ENCODE measurements around the gene PLEKHJ1. TPM values are rescaled to one million over a fixed set of nuclear protein-coding genes. Genes with fewer than 3 reads are reported as not detected.

The PLEKHJ1 gene
- polyA plus RNA-seq, 4 donors = 118 to 307 (median 278) TPM

DNA sequence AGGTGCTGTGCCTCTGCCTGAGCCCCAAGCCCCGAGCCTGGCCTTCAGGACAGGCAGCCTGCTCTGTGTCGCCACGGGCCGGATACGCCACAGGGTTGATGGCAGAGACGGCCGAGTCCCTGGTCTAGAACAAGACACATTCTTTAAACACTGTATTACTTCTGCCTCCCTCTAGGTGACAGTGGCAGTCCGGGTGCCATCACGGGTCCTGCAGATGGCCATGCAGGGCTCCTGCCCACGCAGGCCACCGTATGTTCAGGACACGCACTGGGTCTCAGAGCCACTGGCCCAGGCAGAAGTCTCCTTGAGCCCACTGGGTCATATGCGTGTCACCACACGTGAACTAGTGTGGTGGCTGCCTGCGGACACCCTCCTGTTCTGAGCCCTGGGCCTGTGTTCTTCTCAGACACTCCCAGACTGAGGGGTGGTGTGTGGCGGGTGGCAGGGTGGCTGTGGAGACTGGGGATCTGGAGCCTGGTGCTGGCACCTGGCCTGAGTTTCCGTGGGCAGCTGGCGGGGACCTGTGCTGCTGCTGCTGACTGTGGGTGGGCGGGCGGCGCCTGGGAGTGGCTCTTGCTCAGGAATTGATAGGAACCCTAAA, 4.4 kb downstream of the PLEKHJ1 start:
- Histone ChIP-seq H3K27ac (ENCODE audit: low read depth in 1 of 3, low read length in 2 of 3) (peak overlapping the region in 1 of 3 donors; percentile 40), H3K9me3 (ENCODE audit: control insufficient read depth in 2 of 2, insufficient read depth in 1 of 2, low read depth in 1 of 2, low read length in 1 of 2) (no peaks in the 10 kb centered on the region), H3K4me3 (ENCODE audit: low read depth in 1 of 3, low read length in 3 of 3) (no peak overlapping the region), H3K27me3 (ENCODE audit: control insufficient read depth in 3 of 3, insufficient read depth in 3 of 3, low read length in 3 of 3) (no peaks in the 10 kb centered on the region), H3K4me1 (ENCODE audit: control insufficient read depth in 3 of 3, insufficient read depth in 2 of 3, low read depth in 1 of 3, low read length in 2 of 3) (peaks cover 0 to 28% (median 0%) of the 10 kb centered on the region in 3 donors), H3K36me3 (ENCODE audit: control insufficient read depth in 3 of 3, insufficient read depth in 2 of 3, low read depth in 1 of 3, low read length in 3 of 3) (peaks cover 15 to 82% (median 28%) of the 10 kb centered on the region in 3 donors)
- no peak for FAIRE-seq
- DNase-seq = no peak
- 55 to 73% (median 60%) methylated on average over 19 to 21 of the region's 21 CpGs for WGBS, 3 donors

DNA sequence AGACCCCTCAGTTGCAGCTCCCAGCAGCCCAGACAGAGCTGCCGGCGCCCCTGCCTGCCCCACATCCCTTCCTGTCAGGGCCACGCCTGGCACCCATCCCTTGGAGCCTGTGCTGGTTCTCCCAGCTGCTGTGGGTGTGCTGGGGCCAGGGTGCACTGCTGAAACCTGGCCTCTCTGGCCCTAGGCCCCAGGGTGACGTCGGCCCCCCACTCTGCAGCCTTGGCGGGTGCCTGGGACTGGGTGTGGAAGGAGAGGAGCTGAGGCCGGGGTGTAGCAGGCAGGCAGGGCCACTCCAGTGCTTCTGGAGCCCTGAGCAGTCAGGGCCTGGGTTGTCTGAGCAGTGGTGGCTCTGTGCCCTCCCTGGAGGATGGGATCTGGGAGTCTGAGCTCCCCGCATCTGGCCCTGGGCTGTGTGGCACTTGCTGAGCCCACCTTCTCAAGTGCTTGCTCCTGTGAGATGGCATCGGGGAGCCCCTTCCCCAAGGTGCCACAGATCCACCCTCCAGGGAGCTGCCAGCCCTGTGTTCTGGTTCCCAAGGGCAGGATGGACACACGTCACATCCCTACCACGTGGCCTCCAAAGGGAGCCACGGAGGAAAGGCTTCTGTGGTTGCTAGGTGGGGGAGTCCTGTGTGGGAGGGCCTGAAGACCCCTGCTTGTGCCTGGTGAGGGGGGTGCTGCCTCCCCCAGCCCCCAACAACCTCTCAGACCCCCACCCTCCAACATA, 5.2 kb downstream of the PLEKHJ1 start:
- Histone ChIP-seq H3K27me3 (ENCODE audit: control insufficient read depth in 3 of 3, insufficient read depth in 3 of 3, low read length in 3 of 3) (no peaks in the 10 kb centered on the region), H3K27ac (ENCODE audit: low read depth in 1 of 3, low read length in 2 of 3) (peak overlapping the region in 2 of 3 donors; percentile 26 to 47), H3K36me3 (ENCODE audit: control insufficient read depth in 3 of 3, insufficient read depth in 2 of 3, low read depth in 1 of 3, low read length in 3 of 3) (peaks cover 15 to 89% (median 33%) of the 10 kb centered on the region in 3 donors), H3K4me1 (ENCODE audit: control insufficient read depth in 3 of 3, insufficient read depth in 2 of 3, low read depth in 1 of 3, low read length in 2 of 3) (peaks cover 0 to 28% (median 0%) of the 10 kb centered on the region in 3 donors), H3K4me3 (ENCODE audit: low read depth in 1 of 3, low read length in 3 of 3) (no peak overlapping the region), H3K9me3 (ENCODE audit: control insufficient read depth in 2 of 2, insufficient read depth in 1 of 2, low read depth in 1 of 2, low read length in 1 of 2) (no peaks in the 10 kb centered on the region)
- DNase-seq (peak in 1 of 2 donors; percentile 58), FAIRE-seq (no peak)
- WGBS, 3 donors = 26 to 61% (median 38%) methylated on average over 11 to 12 of the region's 12 CpGs

DNA sequence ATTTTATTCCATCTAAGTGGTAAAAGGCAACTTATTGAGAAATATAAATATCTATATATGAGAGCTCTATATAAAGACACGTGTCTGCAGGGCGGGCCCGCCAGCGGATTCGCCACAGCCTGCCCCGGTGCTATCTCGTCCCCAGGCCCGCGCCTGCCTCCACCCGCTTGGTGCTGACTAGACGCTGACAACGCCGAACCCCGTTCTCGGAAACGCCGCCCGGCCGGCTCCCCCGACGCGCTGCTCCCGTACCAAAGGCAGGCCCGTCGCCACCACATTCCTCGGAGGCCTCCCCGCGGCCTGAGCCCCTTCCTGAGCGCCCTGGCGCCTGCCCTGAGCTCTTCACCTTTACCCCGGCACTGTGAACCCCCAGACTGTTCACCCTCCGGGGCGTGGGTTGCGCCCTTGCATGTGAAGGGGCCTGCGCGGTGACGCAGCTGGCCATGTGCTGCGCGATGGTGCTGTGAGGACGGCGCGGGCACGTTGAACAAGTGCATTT, 6.0 kb downstream of the PLEKHJ1 start:
- 91 to 94% (median 93%) methylated on average over 39 to 43 of the region's 43 CpGs for WGBS, 3 donors
- Histone ChIP-seq H3K9me3 (ENCODE audit: control insufficient read depth in 2 of 2, insufficient read depth in 1 of 2, low read depth in 1 of 2, low read length in 1 of 2) (no peaks in the 10 kb centered on the region), H3K27ac (ENCODE audit: low read depth in 1 of 3, low read length in 2 of 3) (no peak overlapping the region), H3K36me3 (ENCODE audit: control insufficient read depth in 3 of 3, insufficient read depth in 2 of 3, low read depth in 1 of 3, low read length in 3 of 3) (peaks cover 15 to 97% (median 39%) of the 10 kb centered on the region in 3 donors), H3K4me1 (ENCODE audit: control insufficient read depth in 3 of 3, insufficient read depth in 2 of 3, low read depth in 1 of 3, low read length in 2 of 3) (peaks cover 0 to 26% (median 0%) of the 10 kb centered on the region in 3 donors), H3K27me3 (ENCODE audit: control insufficient read depth in 3 of 3, insufficient read depth in 3 of 3, low read length in 3 of 3) (no peaks in the 10 kb centered on the region), H3K4me3 (ENCODE audit: low read depth in 1 of 3, low read length in 3 of 3) (no peak overlapping the region)
- no peak for FAIRE-seq
- DNase-seq = no peak

- H3K4me3 ChIP-seq (ENCODE audit: low read depth in 1 of 3, low read length in 3 of 3) = no peak overlapping the region
- FAIRE-seq (no peak), DNase-seq (no peak)
- H3K36me3 ChIP-seq (ENCODE audit: control insufficient read depth in 3 of 3, insufficient read depth in 2 of 3, low read depth in 1 of 3, low read length in 3 of 3) = peaks cover 20 to 97% (median 39%) of the 10 kb centered on the region in 3 donors
- H3K9me3 ChIP-seq (ENCODE audit: control insufficient read depth in 2 of 2, insufficient read depth in 1 of 2, low read depth in 1 of 2, low read length in 1 of 2) = no peaks in the 10 kb centered on the region
- no peak overlapping the region for H3K27ac ChIP-seq (ENCODE audit: low read depth in 1 of 3, low read length in 2 of 3)
- H3K27me3 ChIP-seq (ENCODE audit: control insufficient read depth in 3 of 3, insufficient read depth in 3 of 3, low read length in 3 of 3) = no peaks in the 10 kb centered on the region
- peaks cover 0 to 18% (median 0%) of the 10 kb centered on the region in 3 donors for H3K4me1 ChIP-seq (ENCODE audit: control insufficient read depth in 3 of 3, insufficient read depth in 2 of 3, low read depth in 1 of 3, low read length in 2 of 3)
- 88 to 91% (median 89%) methylated on average over 43 to 45 of the region's 45 CpGs for WGBS, 3 donors
Observed at GRCh38 chr19:2229103-2230032, 6.8 kb downstream of the PLEKHJ1 start.

GRCh38 chr19:2228157-2229030, 7.7 kb downstream of the PLEKHJ1 start:
- Histone ChIP-seq H3K9me3 (ENCODE audit: control insufficient read depth in 2 of 2, insufficient read depth in 1 of 2, low read depth in 1 of 2, low read length in 1 of 2) (no peaks in the 10 kb centered on the region), H3K27me3 (ENCODE audit: control insufficient read depth in 3 of 3, insufficient read depth in 3 of 3, low read length in 3 of 3) (no peaks in the 10 kb centered on the region), H3K36me3 (ENCODE audit: control insufficient read depth in 3 of 3, insufficient read depth in 2 of 3, low read depth in 1 of 3, low read length in 3 of 3) (peaks cover 25 to 97% (median 41%) of the 10 kb centered on the region in 3 donors), H3K4me1 (ENCODE audit: control insufficient read depth in 3 of 3, insufficient read depth in 2 of 3, low read depth in 1 of 3, low read length in 2 of 3) (peaks cover 0 to 9% (median 0%) of the 10 kb centered on the region in 3 donors), H3K4me3 (ENCODE audit: low read depth in 1 of 3, low read length in 3 of 3) (no peak overlapping the region), H3K27ac (ENCODE audit: low read depth in 1 of 3, low read length in 2 of 3) (no peak overlapping the region)
- DNase-seq (no peak), FAIRE-seq (no peak)
- WGBS, 3 donors = 94 to 96% (median 94%) methylated on average over 45 to 48 of the region's 48 CpGs

- FAIRE-seq = no peak
- Histone ChIP-seq H3K27me3 (ENCODE audit: control insufficient read depth in 3 of 3, insufficient read depth in 3 of 3, low read length in 3 of 3) (no peaks in the 10 kb centered on the region), H3K36me3 (ENCODE audit: control insufficient read depth in 3 of 3, insufficient read depth in 2 of 3, low read depth in 1 of 3, low read length in 3 of 3) (peaks cover 25 to 96% (median 40%) of the 10 kb centered on the region in 3 donors)
Observed at GRCh38 chr19:2227415-2228156, 8.5 kb downstream of the PLEKHJ1 start.

GRCh38 chr19:2226840-2227360, 9.2 kb downstream of the PLEKHJ1 start:
- Histone ChIP-seq H3K9me3 (ENCODE audit: control insufficient read depth in 2 of 2, insufficient read depth in 1 of 2, low read depth in 1 of 2, low read length in 1 of 2) (no peaks in the 10 kb centered on the region), H3K36me3 (ENCODE audit: control insufficient read depth in 3 of 3, insufficient read depth in 2 of 3, low read depth in 1 of 3, low read length in 3 of 3) (peaks cover 20 to 96% (median 43%) of the 10 kb centered on the region in 3 donors), H3K4me1 (ENCODE audit: control insufficient read depth in 3 of 3, insufficient read depth in 2 of 3, low read depth in 1 of 3, low read length in 2 of 3) (peaks cover 0 to 5% (median 0%) of the 10 kb centered on the region in 3 donors), H3K4me3 (ENCODE audit: low read depth in 1 of 3, low read length in 3 of 3) (no peak overlapping the region), H3K27ac (ENCODE audit: low read depth in 1 of 3, low read length in 2 of 3) (no peak overlapping the region), H3K27me3 (ENCODE audit: control insufficient read depth in 3 of 3, insufficient read depth in 3 of 3, low read length in 3 of 3) (no peaks in the 10 kb centered on the region)
- DNase-seq = no peak
- 96 to 97% (median 97%) methylated on average over 51 to 53 of the region's 53 CpGs for WGBS, 3 donors
- no peak for FAIRE-seq

More at GRCh38 chr19:2227415-2228156, 8.5 kb downstream of the PLEKHJ1 start:
- DNase-seq = no peak
- WGBS, 3 donors = 89 to 92% (median 92%) methylated on average over 53 to 67 of the region's 67 CpGs
- Histone ChIP-seq H3K9me3 (ENCODE audit: control insufficient read depth in 2 of 2, insufficient read depth in 1 of 2, low read depth in 1 of 2, low read length in 1 of 2) (no peaks in the 10 kb centered on the region), H3K4me3 (ENCODE audit: low read depth in 1 of 3, low read length in 3 of 3) (no peak overlapping the region), H3K4me1 (ENCODE audit: control insufficient read depth in 3 of 3, insufficient read depth in 2 of 3, low read depth in 1 of 3, low read length in 2 of 3) (peaks cover 0 to 5% (median 0%) of the 10 kb centered on the region in 3 donors), H3K27ac (ENCODE audit: low read depth in 1 of 3, low read length in 2 of 3) (no peak overlapping the region)

All from small intestine (tissue), 7 donors.